Mucosa of stomach (tissue), 1 donor: Measurements from ENCODE around the gene ZBTB39.
"Not testable (repeated sequence)": the region's sequence is repeated elsewhere in the genome, so short reads cannot be mapped to it uniquely, and the experiment has no call there.

Source experiments
- H3K27me3 ChIP-seq: one replicate; pipeline ENCODE4 v1.7.0; 2013; ENCODE audit warnings: mild to moderate bottlenecking, low read length; ENCODE audit not compliant: control insufficient read depth, insufficient read depth
- H3K36me3 ChIP-seq: one replicate; pipeline ENCODE4 v1.7.0; 2013; ENCODE audit warnings: low read length; ENCODE audit not compliant: control insufficient read depth, insufficient read depth
- H3K4me1 ChIP-seq: one replicate; pipeline ENCODE4 v1.7.0; 2013; ENCODE audit warnings: mild to moderate bottlenecking, low read length; ENCODE audit not compliant: control insufficient read depth, insufficient read depth
- H3K4me3 ChIP-seq: one replicate; pipeline ENCODE4 v1.7.0; 2013; ENCODE audit warnings: low read length
- H3K9ac ChIP-seq: one replicate; pipeline ENCODE4 v1.7.0; 2013; ENCODE audit warnings: mild to moderate bottlenecking, low read length, moderate library complexity
- H3K9me3 ChIP-seq: one replicate; pipeline ENCODE4 v1.7.0; 2013; ENCODE audit warnings: mild to moderate bottlenecking, low read length, moderate library complexity; ENCODE audit not compliant: control insufficient read depth
- donor health status: Pancreatic carcinoma.

The ZBTB39 gene

DNA sequence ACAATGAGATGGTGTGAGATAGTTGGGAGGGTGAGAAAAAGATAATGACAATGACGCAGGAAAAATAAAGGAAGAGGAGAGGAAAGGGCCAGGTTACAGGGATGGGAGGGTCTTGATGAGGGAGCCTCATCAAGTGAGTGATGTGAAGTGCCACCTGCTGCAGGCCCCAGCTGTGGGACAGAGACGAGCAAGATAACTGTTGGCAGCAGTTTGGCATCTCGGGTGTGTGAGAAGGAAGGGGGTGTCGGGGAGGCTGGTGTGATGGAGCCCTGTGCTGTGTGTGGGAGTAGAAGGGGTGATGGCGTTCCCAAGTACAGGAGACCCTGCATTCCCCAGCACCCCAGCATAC lies 21.4 kb upstream of the ZBTB39 start:
- Histone ChIP-seq H3K9me3 (no peaks in the 10 kb centered on the region), H3K9ac (no peak overlapping the region), H3K36me3 (no peaks in the 10 kb centered on the region), H3K4me1 (no peaks in the 10 kb centered on the region), H3K4me3 (no peak overlapping the region), H3K27me3 (no peaks in the 10 kb centered on the region)

DNA sequence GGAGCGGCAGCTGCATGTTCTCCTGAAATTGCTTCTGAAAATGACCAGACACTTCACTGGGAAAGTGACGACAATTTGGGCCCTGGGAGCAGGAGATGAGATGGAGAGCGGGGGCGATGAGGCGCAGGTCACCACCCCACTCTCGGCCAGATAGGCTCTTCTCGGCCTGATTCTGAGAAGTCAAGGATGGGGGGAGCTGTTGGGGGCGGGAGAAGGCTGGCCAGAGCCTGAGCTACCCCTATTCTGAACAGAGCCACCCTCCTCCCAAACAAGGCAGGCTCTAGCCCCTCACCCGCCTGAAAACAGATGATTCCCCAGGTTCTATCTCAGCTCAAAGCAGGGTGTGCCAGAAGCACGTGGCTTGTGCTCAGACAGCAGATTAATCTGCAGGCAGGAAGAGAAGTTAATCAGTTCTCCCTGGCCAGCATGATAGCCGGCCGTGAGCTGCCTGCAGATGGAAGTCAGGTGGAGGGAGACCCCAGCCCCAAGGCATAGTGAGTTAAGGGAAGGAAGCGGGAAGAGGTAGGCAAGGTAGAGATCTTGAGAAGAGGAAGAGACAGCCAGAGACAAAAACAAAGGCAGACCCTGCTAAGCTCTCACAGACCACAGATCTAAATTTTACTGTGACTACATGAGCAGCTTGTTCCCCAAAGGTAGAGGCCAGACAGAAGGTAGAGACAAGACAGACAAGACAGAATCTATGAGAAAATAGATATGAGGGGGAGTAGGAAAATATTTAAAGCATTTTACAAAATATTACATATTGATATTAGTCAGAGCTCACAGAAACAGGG lies 20.9 kb upstream of the ZBTB39 start:
- Histone ChIP-seq H3K4me3 (no peak overlapping the region), H3K27me3 (no peaks in the 10 kb centered on the region), H3K9me3 (no peaks in the 10 kb centered on the region), H3K36me3 (no peaks in the 10 kb centered on the region), H3K9ac (no peak overlapping the region), H3K4me1 (no peaks in the 10 kb centered on the region)

DNA sequence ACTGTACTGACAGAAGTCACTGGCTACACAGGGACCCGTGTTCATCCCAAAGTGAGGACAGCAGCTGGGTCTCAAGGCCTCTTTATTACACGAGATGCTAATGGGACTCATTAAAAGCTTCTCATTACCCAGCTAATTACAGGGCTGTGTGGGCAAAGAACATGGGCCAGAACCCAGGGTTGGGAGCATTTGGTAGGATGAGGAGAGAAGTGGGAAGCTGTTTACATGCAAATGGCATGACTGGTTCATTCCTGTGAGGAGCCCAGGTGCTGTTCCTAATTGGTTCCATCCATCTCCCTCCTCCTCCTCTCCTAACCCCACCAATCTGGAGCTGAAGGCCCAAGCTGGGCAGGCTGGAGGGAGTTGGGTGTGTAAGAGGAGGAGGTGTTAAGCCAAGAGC lies 18.9 kb upstream of the ZBTB39 start:
- Histone ChIP-seq H3K27me3 (no peaks in the 10 kb centered on the region), H3K4me3 (no peak overlapping the region), H3K36me3 (no peaks in the 10 kb centered on the region), H3K9me3 (no peaks in the 10 kb centered on the region), H3K9ac (no peak overlapping the region), H3K4me1 (no peaks in the 10 kb centered on the region)

DNA sequence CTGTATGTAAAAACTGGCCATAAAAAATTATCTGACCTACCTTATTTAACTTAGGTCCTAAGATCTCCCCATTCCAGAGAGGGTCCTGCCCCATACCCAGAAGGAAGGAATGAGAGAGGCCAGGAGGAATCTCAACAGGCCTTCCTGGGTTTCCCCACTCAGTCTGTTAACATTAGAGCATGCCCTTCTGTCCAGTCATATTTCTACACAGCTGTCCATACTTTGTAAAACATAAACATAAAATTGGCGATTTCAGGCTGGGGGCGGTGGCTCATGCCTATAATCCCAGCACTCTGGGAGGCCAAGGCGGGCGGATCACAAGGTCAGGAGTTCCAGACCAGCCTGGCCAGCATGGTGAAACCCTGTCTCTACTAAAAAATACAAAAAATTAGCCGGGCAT lies 16.0 kb upstream of the ZBTB39 start:
- H3K9ac ChIP-seq, H3K9me3 ChIP-seq, H3K36me3 ChIP-seq, H3K4me1 ChIP-seq, H3K27me3 ChIP-seq, H3K4me3 ChIP-seq: not testable (repeated sequence)

DNA sequence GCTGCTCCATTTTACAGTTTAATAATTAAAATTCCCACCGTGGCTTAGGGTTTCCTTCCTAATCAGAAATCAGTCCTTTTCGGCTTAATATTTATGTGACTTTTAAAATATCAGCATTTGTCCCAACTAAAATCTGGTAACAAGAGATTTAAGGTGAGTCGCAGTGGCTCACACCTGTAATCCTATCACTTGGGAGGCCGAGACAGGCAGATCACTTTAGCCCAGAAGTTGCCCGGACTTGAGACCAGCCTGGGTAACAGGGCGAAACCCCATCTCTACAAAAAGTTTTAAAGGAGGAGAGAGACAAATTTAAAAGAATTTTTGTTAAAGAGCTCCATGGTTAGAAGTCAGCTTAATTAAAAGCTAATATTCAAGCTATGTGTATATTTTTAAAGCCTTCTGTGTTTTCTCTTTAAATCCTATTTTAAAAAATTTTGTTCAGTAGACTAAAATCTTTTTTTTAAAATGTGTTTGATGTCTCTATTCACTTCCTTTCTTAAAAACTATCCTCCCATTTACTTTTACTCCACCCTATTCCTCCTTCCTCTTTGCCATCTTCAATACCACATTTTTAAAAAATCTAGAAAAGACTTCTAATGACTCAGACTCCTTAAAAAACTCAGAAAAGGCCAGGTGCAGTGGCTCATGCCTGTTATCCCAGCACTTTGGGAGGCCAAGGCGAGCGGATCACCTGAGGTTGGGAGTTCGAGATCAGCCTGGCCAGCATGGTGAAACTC lies 13.8 kb upstream of the ZBTB39 start:
- no peak overlapping the region for H3K9ac ChIP-seq
- H3K4me3 ChIP-seq: no peak overlapping the region
- peaks cover 7% of the 10 kb centered on the region for H3K27me3 ChIP-seq
- H3K36me3 ChIP-seq: no peaks in the 10 kb centered on the region
- H3K4me1 ChIP-seq: no peaks in the 10 kb centered on the region
- H3K9me3 ChIP-seq: no peaks in the 10 kb centered on the region

DNA sequence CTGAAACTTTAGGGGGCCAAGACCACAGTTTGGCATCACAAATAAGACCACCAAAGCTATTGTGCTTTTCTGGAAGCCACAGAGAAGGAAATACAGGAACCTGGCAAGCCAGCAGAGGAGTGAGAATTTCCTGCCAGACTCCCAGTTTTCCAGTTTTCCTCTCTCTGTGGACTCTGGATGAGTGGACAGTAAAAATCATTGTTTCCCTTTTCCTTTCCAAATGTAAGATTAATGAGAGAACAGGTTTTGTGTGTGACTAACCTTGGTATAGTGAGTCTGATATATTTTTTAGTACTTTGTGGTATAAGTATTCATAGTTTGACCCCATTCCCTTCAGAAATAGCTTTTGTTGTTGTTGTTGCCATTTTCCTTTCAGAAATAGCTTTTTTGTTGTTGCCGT lies 12.6 kb upstream of the ZBTB39 start:
- no peaks in the 10 kb centered on the region for H3K36me3 ChIP-seq
- H3K27me3 ChIP-seq: peaks cover 7% of the 10 kb centered on the region
- H3K9me3 ChIP-seq: no peaks in the 10 kb centered on the region
- H3K4me1 ChIP-seq: no peaks in the 10 kb centered on the region
- no peak overlapping the region for H3K4me3 ChIP-seq
- H3K9ac ChIP-seq: no peak overlapping the region

DNA sequence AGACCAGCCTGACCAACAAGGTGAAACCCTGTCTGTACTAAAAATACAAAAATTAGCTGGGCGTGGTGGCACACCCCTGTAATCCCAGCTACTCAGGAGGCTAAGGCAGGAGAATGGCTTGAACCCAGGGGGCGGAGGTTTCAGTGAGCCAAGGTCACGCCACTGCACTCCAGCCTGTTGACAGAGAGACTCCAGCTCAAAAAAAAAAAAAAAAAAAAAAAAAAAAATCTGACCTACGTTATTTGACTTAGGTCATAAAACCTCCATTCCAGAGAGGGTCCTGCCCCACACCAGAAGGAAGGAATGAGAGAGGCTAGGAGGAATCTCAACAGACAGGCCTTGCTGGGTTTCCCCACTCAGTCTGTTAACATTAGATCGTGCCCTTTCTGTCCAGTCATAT lies 12.0 kb upstream of the ZBTB39 start:
- not testable (repeated sequence) for H3K4me1 ChIP-seq, H3K9ac ChIP-seq, H3K4me3 ChIP-seq, H3K27me3 ChIP-seq, H3K9me3 ChIP-seq, H3K36me3 ChIP-seq

DNA sequence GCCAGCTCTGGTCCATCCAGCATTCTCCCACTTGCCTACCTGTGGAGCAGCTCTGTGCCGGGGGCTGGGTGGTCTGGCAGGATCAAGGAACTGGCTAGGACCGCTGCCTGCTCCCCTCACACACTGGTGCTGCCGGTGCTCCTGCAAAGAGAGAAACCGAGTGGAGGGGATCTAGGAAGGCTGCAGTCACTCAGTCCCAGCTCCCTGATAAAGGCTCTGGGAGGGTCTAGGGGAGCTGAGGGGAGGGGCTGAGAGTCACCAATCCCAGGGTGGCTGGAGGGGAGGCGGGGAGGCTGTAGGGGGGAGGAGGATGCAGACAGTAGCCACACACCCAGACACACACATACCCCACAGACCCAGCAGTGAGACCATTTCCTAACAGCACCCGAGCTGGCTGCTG lies 10.0 kb upstream of the ZBTB39 start, which contains the start of gene TAC3:
Gene TAC3 (minus strand): TSS at position 182 of the 400 bp plus-strand sequence. CDS start 732 bp downstream, outside the sequence.
- H3K9me3 ChIP-seq: no peaks in the 10 kb centered on the region
- H3K9ac ChIP-seq: no peak within 1 kb of the TSS
- H3K4me3 ChIP-seq: no peak within 1 kb of the TSS
- no peaks in the 10 kb centered on the region for H3K4me1 ChIP-seq
- no peaks in the 10 kb centered on the region for H3K36me3 ChIP-seq
- peaks cover 7% of the 10 kb centered on the region for H3K27me3 ChIP-seq

DNA sequence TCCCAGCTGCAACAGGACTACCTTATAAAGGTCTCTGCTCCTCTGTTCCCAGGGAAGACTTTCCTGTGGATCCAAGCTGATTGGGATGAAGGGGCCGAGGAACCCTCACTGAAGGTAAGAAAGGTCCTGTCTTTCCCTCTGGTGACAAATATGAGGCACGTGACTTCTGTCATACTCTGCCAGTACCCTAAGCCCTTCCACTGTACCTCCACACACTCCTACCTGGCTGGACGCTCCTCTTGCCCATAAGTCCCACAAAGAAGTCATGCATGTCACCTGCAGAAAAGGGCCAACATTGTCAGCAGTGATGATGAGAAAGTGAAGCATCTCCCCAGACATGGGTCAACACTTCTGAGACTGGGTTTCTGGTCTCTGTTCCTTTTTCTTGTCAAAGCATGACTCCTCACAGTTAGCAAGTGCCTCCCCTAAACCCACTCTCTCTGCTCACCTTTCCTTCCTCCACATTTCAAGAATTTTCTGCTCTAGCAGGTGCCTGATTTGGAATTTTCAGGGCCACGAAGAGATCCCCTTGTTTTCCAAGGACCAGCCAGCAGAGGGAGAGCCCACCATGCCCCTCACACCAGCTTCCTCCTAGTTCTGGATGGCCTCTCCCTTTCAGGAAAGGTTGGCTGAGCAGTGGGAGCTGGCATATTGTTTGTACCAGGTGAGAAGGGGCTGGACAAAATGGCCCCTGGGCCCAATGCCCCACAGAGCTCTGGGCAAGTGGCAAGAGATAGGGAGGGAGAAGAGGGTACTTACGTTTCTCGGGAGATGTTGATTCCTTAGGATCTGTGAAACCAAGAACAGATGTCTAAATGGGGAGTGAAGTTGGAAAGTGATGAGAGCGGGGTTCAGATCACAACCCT lies 6.5 kb upstream of the ZBTB39 start:
- H3K4me3 ChIP-seq: no peak overlapping the region

DNA sequence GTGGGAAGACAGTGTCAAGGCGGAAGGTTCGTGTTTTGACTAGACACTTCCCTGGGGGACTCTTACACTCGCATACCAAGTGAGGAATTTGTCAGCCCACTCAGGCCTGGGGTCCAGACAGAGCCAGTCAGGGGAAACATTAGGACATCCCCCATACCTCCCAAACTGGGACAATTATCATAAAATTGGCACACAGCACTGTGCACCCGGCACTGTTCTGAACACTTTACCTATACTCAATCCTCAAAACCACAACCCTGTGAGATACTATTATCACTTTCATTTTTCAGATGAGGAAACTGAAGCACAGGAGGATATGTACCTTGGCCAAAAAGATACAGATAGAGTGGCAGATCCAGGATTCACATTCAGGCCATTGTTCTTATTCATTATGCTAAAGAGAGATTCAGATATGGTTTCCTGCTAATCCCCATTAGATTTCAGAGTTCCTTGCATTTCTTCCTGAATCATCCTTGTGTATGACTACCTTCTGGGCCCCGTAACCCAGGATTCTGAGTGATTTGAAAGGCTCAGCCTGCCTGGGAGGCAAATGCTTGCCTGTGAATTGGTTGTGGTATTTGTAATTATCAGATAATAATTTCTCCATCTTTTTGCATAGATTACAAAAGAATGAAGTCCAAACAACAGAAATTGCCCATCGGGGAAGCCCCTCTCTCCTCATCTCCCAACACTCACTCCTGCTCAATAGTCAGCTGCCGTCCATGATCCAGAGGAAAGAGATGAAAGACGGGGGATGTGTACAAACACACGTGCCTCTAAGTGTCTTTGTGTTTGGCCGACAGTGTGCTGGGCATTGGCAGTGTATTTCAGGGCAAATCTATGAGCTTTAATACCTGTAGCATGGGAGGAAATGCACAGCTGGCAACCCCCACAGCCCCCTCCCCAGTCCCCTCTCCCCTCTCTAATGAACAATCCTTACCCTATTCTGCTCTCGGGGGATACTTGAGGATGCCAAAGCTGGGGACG lies 5.4 kb upstream of the ZBTB39 start:
- Histone ChIP-seq H3K9ac (no peak overlapping the region), H3K36me3 (no peaks in the 10 kb centered on the region), H3K4me3 (no peak overlapping the region), H3K9me3 (no peaks in the 10 kb centered on the region), H3K4me1 (no peaks in the 10 kb centered on the region), H3K27me3 (peaks cover 7% of the 10 kb centered on the region)

More for the DNA sequence above, 6.5 kb upstream of the ZBTB39 start:
- no peaks in the 10 kb centered on the region for H3K4me1 ChIP-seq
- peaks cover 7% of the 10 kb centered on the region for H3K27me3 ChIP-seq
- H3K36me3 ChIP-seq: no peaks in the 10 kb centered on the region
- H3K9ac ChIP-seq: no peak overlapping the region
- H3K9me3 ChIP-seq: no peaks in the 10 kb centered on the region

DNA sequence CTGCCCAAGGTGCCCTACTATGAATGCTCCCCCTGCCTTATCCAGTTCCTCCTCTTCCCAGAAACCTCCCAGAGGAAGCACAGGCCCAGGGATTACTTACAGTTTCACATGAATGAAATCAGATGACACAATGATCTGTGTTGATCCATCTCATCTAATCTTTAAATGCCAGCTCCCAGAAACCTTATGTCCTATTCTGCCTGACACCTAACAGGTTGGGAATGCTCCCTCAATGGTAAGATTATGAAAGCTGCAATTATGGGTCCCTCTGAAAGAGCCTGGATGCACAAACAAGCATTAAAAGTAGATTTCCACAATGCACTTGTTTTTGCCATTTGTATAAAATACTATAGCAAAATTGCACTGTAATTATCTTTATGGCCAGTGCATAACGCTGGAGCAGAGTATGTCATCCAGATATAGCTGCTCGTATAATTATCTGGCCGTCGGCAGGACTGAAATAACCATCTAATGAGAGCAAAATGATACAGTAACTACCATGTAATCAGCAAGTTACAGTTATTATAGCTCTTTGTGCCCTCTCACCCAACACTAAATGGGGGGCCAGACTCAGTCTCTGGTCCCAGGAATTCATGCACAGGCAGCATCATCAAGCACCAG lies 4.4 kb upstream of the ZBTB39 start:
- no peaks in the 10 kb centered on the region for H3K4me1 ChIP-seq
- H3K27me3 ChIP-seq: peaks cover 6% of the 10 kb centered on the region
- no peak overlapping the region for H3K4me3 ChIP-seq
- H3K9me3 ChIP-seq: no peaks in the 10 kb centered on the region
- no peaks in the 10 kb centered on the region for H3K36me3 ChIP-seq
- H3K9ac ChIP-seq: no peak overlapping the region
